AG10803 (cell line): Measurements from ENCODE around the gene GSTM5.
A peak's percentile ranks its signal among the peaks of the same experiment; 100 is the strongest.
"Not testable (repeated sequence)": the region's sequence is repeated elsewhere in the genome, so short reads cannot be mapped to it uniquely, and the experiment has no call there.

Experiments used
- DNase-seq: peaks from one replicate; pipeline ENCODE4 v3.0.0; 2010; ENCODE audit warnings: low read depth
- H3K4me3 ChIP-seq: 2 replicates; pipeline ENCODE4 v1.5.1; 2011; ENCODE audit warnings: mild to moderate bottlenecking, low read length, control low read depth
- TF ChIP-seq, protein P1 (sequence below): conservative IDR thresholded peaks from 2 replicates; pipeline ENCODE4 v1.5.1; 2011; ENCODE audit warnings: mild to moderate bottlenecking, low read length, control low read depth, inconsistent platforms

Gene GSTM5

GRCh38 chr1:109730666-109731065, 18.6 kb downstream of the GSTM5 start:
- TF ChIP-seq, protein P1, sequence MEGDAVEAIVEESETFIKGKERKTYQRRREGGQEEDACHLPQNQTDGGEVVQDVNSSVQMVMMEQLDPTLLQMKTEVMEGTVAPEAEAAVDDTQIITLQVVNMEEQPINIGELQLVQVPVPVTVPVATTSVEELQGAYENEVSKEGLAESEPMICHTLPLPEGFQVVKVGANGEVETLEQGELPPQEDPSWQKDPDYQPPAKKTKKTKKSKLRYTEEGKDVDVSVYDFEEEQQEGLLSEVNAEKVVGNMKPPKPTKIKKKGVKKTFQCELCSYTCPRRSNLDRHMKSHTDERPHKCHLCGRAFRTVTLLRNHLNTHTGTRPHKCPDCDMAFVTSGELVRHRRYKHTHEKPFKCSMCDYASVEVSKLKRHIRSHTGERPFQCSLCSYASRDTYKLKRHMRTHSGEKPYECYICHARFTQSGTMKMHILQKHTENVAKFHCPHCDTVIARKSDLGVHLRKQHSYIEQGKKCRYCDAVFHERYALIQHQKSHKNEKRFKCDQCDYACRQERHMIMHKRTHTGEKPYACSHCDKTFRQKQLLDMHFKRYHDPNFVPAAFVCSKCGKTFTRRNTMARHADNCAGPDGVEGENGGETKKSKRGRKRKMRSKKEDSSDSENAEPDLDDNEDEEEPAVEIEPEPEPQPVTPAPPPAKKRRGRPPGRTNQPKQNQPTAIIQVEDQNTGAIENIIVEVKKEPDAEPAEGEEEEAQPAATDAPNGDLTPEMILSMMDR: no peak
- DNase-seq: no peak
- no peak overlapping the region for H3K4me3 ChIP-seq

DNA sequence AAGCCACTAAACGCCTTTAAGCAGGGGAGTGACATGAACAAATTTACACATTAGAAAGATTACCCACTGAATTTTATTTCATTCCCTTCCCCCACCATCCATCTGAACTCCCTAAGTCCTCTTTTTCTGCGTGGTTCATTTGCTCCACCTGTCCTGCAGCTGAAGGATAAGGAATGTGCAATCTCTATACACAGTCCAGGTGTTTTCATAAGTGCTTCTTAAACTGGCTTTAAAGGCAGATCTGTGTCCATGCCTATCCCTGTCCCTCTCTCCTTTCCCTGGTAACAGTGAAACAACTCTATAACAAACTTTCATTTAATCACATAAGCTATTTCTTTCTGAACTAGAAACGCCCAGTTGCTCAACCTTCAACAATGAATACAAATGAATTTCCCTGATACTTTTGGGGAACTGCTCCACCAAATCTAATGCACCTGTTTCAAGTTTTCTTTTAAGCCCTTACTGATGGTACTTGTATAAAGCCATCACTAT, 20.4 kb downstream of the GSTM5 start:
- TF ChIP-seq, protein P1: no peak
- DNase-seq: no peak
- no peak overlapping the region for H3K4me3 ChIP-seq

DNA sequence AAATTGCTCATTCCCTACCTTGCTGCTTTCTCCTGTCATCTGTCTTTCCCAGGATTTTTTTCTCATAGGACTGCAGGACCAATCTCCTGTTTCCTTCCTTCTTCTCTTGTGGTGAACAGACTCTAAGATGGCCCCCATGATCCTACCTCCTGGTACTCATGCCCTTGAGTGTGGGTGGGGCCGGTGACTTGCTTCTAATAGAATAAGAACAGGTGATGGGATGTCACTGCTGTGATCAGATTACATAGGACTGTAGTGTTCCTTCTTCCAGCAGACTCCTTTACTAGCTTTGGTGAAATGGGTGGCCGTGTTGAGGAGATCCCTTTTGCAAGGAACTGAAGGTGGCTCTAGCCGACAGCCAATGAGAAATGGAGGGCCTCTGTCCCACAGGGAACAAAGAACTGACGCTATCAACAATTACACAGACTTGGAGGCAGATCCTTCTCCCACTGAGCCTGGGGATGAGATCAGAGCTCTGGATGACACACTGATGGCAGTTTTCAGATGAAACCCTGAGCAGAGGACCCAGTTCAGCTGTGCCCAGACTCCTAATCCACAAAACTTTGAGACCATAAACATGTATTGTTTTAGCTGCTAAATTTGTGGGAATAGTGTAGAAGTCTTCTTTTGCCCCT, 21.3 kb downstream of the GSTM5 start:
- no peak overlapping the region for H3K4me3 ChIP-seq
- DNase-seq: no peak
- TF ChIP-seq, protein P1: no peak

- TF ChIP-seq, protein P1: no peak
- peak; percentile 48 for DNase-seq
- peak overlapping the region; percentile 77 for H3K4me3 ChIP-seq
Measured at GRCh38 chr1:109739738-109740614, 27.9 kb downstream of the GSTM5 start.

DNA sequence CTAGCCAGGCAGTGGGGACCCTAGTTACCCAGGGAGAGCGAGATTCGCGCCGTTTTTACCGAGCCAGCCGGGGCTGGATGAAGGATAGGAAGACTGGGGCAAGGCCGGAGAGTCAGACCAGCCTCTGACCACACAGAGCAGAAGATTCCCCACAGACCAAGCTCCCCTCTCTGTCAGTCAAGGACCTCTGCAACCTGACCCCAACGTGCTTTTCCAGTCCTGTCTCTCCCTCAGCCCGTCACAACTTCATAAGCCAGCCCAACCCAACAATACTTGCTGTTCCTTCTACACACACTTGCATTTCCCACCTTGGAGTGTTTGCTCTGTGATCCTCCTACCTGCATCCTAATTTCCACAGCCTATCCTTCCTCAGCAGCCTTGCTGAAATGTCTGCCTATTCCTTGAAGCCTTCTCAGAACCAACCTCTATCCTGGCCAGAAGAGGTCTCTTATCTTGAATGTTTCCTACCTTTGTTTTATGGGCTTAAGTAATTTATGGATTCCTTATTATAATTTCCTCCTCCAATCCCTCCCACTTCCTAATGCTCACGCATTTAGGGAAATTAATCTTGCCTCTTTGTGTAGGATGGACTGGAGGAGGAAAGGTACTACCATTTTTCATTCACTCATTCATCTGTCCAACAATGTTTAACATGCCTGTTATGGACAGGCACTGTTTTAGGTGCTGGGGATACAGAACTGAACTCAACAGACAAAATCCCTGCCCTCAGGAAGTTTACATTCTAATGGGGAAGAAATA, 28.7 kb downstream of the GSTM5 start, which contains the start of gene GSTM3:
Gene GSTM3 (minus strand): TSS at position 424 of the 759 bp plus-strand sequence. CDS start 751 bp downstream, outside the sequence.
- peak within 1 kb of the TSS; percentile 77 for H3K4me3 ChIP-seq
- no peak for DNase-seq
- TF ChIP-seq, protein P1: no peak

- DNase-seq, H3K4me3 ChIP-seq: not testable (repeated sequence)
Measured at GRCh38 chr1:109748311-109748710, 36.3 kb downstream of the GSTM5 start.

DNA sequence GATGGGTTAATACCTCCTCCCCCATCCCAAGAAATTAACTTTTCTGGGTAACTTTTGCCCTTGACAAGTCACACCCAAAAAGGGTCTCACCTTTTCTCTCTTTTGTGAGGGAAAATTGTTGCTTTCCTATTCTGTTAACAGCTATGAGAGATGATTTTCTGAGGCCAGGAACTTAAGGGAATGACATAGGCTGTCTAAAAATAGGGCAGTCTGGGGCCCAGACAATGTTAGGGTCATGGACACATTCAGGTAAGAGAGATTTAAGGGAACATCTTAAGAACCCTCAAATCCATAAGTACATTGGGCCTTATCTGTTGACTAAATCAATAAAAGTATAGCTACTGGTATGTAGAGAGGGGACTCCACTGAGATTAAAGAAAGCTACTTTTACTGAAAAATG, 37.2 kb downstream of the GSTM5 start:
- no peak overlapping the region for H3K4me3 ChIP-seq
- TF ChIP-seq, protein P1: no peak
- no peak for DNase-seq
